Erythroblast (primary cell): ENCODE data around the gene ACTL8.

ENCODE experiments used
- GATA1 ChIP-seq: IDR thresholded peaks from 2 replicates; pipeline ENCODE4 v1.6.1; 2011; ENCODE audit warnings: low read depth, mild to moderate bottlenecking, control low read depth, low read length, moderate library complexity
- POLR2A ChIP-seq: IDR thresholded peaks from 2 replicates; pipeline ENCODE4 v1.6.1; 2011; ENCODE audit warnings: mild to moderate bottlenecking, low read length

GRCh38 chr1:17765444-17766411 lies 10.6 kb downstream of the ACTL8 start:
- TF ChIP-seq POLR2A (no peak), GATA1 (no peak)
